Nephron progenitor cell (in vitro differentiated cells): ENCODE results near the gene RAPGEF1.
A peak's percentile ranks its signal among the peaks of the same experiment; 100 is the strongest.

Experiments used
- DNase-seq: peaks from one replicate; pipeline ENCODE4 v3.0.0; 2021
- H3K27ac Mint-ChIP-seq: 2 replicates; pipeline ENCODE4 v1.8.0; 2021; ENCODE audit warnings: mild to moderate bottlenecking, moderate library complexity, mixed read lengths
- H3K27me3 Mint-ChIP-seq: 2 replicates; pipeline ENCODE4 v1.8.0; 2021; ENCODE audit warnings: mild to moderate bottlenecking, low read depth, mixed read lengths; ENCODE audit not compliant: poor library complexity
- H3K36me3 Mint-ChIP-seq: 2 replicates; pipeline ENCODE4 v1.8.0; 2021; ENCODE audit warnings: low read depth, mixed read lengths
- H3K4me1 Mint-ChIP-seq: 2 replicates; pipeline ENCODE4 v1.8.0; 2021; ENCODE audit warnings: mixed read lengths
- H3K4me3 Mint-ChIP-seq: 2 replicates; pipeline ENCODE4 v1.8.0; 2021; ENCODE audit warnings: mild to moderate bottlenecking, moderate library complexity, mixed read lengths
- H3K9me3 Mint-ChIP-seq: 2 replicates; pipeline ENCODE4 v1.8.0; 2021; ENCODE audit warnings: mild to moderate bottlenecking, moderate library complexity, mixed read lengths
- CTCF ChIP-seq: fragments of 200-600 bp; sonication (generic); IDR thresholded peaks from 2 replicates; pipeline ENCODE4 v1.5.0; 2021; ENCODE audit warnings: antibody characterized with exemption

RAPGEF1 gene

GRCh38 chr9:131731644-131732043, 8.2 kb downstream of the RAPGEF1 start:
- Mint-ChIP-seq H3K27me3 (peaks cover 2% of the 10 kb centered on the region), H3K36me3 (peaks cover 9% of the 10 kb centered on the region), H3K4me1 (peaks cover 82% of the 10 kb centered on the region), H3K4me3 (no peak overlapping the region), H3K9me3 (no peaks in the 10 kb centered on the region), H3K27ac (peak overlapping the region; percentile 39)
- TF ChIP-seq CTCF = no peak
- no peak for DNase-seq

DNA sequence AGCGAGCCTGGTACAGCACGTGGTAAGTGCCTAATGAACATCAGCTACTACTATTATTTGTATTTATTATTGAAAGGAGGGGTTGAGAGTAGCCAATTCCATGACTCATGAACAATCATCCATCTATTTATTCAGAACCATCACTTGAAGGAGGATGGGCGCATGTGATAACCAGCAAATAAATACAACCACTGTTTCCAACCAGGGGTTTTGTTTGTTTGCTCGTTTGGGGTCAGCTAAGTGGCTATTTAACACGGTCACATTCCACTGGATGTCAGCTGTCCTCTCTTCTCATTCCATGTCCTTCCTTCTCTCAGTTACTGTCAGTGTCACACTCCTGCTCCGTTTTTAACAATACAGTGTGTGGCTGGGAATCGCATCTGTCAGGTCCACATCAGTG, 8.6 kb downstream of the RAPGEF1 start:
- peak overlapping the region; percentile 39 for H3K27ac Mint-ChIP-seq
- peaks cover 9% of the 10 kb centered on the region for H3K36me3 Mint-ChIP-seq

DNA sequence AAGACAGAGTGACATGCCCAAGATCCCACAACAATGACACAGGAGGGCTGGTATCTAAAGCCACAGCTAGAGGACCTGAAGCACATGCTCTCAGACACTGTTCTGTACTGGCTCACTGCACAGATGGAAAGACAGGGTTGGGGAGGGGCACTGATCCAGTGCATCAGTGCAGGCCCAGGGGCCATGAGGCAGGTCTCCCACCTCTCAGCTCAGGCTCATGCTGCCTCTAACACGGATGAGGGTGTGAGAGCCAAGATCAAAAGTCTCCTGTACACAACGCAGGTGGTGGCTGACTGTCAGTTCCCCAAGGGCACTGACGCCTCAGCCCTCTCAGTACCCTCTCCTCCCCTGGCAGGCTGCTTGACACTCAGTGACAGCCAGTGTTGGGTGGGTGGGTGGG, 10.9 kb downstream of the RAPGEF1 start:
- Mint-ChIP-seq H3K4me1 (peaks cover 60% of the 10 kb centered on the region), H3K36me3 (peaks cover 29% of the 10 kb centered on the region), H3K27me3 (peaks cover 3% of the 10 kb centered on the region), H3K4me3 (no peak overlapping the region), H3K27ac (peak overlapping the region; percentile 52), H3K9me3 (peaks cover 15% of the 10 kb centered on the region)
- TF ChIP-seq CTCF = no peak
- no peak for DNase-seq

More for the DNA sequence above, 8.6 kb downstream of the RAPGEF1 start:
- no peak for TF ChIP-seq CTCF
- H3K27me3 Mint-ChIP-seq = peaks cover 2% of the 10 kb centered on the region
- no peaks in the 10 kb centered on the region for H3K9me3 Mint-ChIP-seq
- DNase-seq = no peak
- no peak overlapping the region for H3K4me3 Mint-ChIP-seq
- peaks cover 78% of the 10 kb centered on the region for H3K4me1 Mint-ChIP-seq

DNA sequence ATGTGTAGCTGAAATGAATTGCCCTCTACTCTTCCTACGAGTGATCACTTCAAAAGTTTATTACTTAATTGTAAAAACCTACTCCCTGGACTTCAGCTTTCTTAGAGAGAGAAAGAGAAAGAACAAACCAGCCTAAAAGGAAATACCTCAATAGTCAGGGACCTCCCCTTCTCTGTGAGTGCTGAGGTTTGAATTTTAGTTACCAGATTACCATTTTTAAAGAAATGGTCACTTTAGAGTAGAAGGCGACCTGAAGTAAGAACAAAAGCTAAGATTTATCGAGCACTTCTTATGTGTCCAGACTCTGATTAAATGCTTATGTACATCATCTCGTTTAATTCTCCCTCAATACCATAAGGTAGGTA, 11.3 kb downstream of the RAPGEF1 start:
- Mint-ChIP-seq H3K4me3 (no peak overlapping the region), H3K4me1 (peaks cover 55% of the 10 kb centered on the region)

GRCh38 chr9:131727795-131728545, 11.9 kb downstream of the RAPGEF1 start:
- no peak overlapping the region for H3K4me3 Mint-ChIP-seq
- no peak for DNase-seq
- peaks cover 51% of the 10 kb centered on the region for H3K4me1 Mint-ChIP-seq
- H3K36me3 Mint-ChIP-seq = peaks cover 38% of the 10 kb centered on the region
- peaks cover 15% of the 10 kb centered on the region for H3K9me3 Mint-ChIP-seq
- TF ChIP-seq CTCF = no peak
- peaks cover 3% of the 10 kb centered on the region for H3K27me3 Mint-ChIP-seq
- no peak overlapping the region for H3K27ac Mint-ChIP-seq

More for the DNA sequence above, 11.3 kb downstream of the RAPGEF1 start:
- peaks cover 33% of the 10 kb centered on the region for H3K36me3 Mint-ChIP-seq
- H3K9me3 Mint-ChIP-seq = peaks cover 15% of the 10 kb centered on the region
- H3K27ac Mint-ChIP-seq = peak overlapping the region; percentile 52
- TF ChIP-seq CTCF = no peak
- DNase-seq = no peak
- peaks cover 3% of the 10 kb centered on the region for H3K27me3 Mint-ChIP-seq

- peaks cover 3% of the 10 kb centered on the region for H3K27me3 Mint-ChIP-seq
- peaks cover 45% of the 10 kb centered on the region for H3K4me1 Mint-ChIP-seq
- no peak for TF ChIP-seq CTCF
- peak overlapping the region; percentile 37 for H3K27ac Mint-ChIP-seq
- peaks cover 40% of the 10 kb centered on the region for H3K36me3 Mint-ChIP-seq
- no peak overlapping the region for H3K4me3 Mint-ChIP-seq
- peaks cover 15% of the 10 kb centered on the region for H3K9me3 Mint-ChIP-seq
- no peak for DNase-seq
Measured at GRCh38 chr9:131727184-131727759, 12.6 kb downstream of the RAPGEF1 start.
